Measurements from ENCODE around the gene MIP.

- TF ChIP-seq CTCF (IDR thresholded peaks at IDR 0.05) (no peak), POLR2AphosphoS5 (IDR thresholded peaks at IDR 0.05) (no peak)
These were observed 19.9 kb upstream of the MIP start for GRCh38 chr12:56474389-56474788.

Data from gastroesophageal sphincter (tissue), 3 donors.